Camera-type eye (tissue), 1 donor: Measurements from ENCODE around the gene SLC5A5. TPM values are rescaled to one million over a fixed set of nuclear protein-coding genes. Genes with fewer than 3 reads are reported as not detected.

Experiments
- total RNA-seq: library from RNA; depleted of rRNA; stranded (reverse); fragments of >200 nt; gene quantifications from one replicate; pipeline ENCODE4 v1.2.3, GENCODE V29; 2014

Gene SLC5A5
- not detected for total RNA-seq

DNA sequence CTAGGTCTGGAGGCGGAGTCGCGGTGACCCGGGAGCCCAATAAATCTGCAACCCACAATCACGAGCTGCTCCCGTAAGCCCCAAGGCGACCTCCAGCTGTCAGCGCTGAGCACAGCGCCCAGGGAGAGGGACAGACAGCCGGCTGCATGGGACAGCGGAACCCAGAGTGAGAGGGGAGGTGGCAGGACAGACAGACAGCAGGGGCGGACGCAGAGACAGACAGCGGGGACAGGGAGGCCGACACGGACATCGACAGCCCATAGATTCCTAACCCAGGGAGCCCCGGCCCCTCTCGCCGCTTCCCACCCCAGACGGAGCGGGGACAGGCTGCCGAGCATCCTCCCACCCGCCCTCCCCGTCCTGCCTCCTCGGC lies at the start of gene SLC5A5:
Gene SLC5A5 (plus strand): TSS at position 68 of the 373 bp plus-strand sequence. CDS start 375 bp downstream, outside the sequence.

DNA sequence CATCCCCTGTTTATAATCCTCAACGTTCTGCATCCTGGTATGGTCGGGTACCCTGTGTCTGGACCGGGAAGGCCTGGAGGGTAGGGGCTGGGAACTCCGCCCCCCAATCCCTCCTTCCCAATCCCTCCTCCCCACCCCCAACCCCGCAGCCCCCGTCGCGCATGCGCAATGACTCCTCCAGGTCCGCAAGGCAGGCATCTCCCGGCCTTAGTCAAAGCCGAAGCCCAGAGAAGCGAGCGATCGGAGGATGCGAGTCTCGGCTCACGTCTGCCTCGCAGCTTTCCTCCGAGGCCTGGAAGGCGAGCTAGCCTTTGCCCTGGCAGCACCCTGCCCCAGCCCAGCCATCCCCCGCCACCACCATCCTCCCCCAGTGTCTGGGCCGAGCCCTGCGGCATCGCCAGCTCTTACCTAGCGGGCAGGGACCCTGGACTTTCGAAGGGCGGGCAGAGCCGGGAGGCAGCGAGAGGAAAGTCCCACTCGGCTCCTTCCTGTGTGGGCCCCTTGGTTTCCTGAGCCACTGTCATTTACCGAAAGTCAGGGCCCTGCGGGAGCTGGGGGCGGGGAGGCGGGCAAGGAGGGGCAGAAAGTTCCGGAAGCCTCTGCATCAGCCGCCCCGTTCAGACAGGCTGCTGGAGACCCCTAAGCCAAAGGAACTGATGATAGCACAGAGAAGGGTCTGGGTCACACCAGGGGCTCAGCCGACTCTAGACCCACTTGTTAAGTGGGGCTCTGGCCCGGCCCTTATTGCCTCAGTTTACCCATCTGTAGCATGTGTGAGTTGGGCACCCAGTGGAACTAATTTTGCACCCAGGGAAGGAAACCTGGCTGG lies 24.0 kb upstream of the SLC5A5 start, which contains the start of gene JAK3:
Gene JAK3 (minus strand): TSS at position 445 of the 829 bp plus-strand sequence. CDS start 3,565 bp downstream, outside the sequence.

DNA sequence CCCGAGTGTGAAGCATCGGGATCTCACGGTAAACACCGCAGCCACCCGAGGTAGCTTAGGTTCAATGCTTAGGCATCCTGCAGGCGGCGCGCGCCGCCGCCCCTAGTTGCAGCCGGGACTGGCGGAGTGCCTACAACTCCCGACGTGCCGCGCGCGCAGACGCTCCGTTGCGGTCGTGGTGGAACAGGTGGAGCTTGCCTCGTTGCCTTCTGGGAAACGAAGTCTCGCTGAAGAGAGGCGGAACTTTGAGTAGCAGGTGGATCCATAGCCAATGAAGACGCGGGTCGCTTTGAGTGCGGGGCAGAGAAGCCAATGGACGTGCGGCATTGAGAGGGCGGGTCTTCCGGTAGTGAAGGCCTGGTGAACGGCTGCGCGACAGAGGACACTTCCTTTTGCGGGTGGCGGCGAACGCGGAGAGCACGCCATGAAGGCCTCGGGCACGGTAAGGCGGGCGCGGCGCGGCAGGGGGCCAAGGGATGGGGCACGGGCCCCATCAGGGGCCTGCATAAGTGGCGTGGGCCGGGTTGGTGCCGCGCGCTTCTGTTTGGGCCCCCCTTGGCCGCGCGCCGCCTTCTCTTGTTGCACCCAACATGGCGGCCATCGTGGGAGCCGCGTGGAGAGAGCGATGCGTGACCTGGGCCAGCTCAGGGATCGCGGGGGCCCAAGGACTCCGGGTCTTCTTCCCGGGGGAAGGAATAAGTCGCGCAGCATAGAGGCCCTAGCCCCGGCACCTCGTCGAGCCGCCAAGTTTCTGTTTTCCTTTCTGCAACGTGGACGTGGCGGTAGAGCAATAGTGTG lies 12.0 kb upstream of the SLC5A5 start, which contains the start of gene RPL18A:
Gene RPL18A (plus strand): TSS at position 378 of the 798 bp plus-strand sequence. CDS start 47 bp downstream, at position 425.

DNA sequence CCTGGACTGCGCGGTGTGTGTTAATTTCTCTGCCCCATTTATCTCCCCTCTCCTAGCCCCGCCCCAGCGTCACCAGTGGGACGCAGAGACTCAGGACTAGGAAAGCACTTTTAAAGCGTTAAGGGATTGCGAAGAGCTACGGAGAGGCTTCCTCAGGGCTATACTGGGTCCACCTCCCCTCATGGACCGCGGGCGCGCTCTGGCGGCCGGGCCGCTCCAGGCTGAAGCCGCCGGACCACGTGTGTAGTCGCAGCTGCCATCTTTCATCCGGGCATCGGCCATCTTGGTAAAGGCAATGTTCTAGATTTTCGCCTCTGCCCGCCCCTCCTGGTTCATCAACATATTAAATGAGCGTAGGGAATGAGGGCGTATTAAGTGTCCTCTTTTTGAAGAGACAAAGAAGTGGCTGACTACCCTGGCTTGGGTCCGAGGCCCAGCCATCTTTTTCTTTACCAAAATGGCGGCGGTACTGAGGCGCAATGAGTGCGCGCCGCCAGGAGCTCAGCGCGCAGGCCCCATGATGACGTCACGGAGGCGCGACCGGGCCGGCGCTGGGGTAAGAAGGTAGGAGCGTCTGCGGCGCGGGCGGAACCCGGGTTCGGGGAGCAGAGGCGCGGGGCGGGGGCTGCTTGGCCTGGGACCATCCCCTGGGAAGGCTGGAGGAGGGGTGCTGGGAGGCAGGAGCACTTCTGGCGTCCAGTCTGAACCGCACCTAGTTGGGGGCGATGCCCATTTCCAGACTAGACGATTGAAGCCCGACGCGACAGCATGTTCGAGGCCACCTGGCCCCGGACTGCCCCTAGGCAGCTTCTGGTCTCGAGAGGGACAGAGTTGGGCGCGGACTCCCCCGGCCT lies 61.0 kb downstream of the SLC5A5 start, which contains the start of gene CCDC124:
Gene CCDC124 (plus strand): TSS at position 531 of the 854 bp plus-strand sequence. CDS start 3,406 bp downstream, outside the sequence.

Other genes starting within 250 kb of the SLC5A5 start
- gene UNC13A, start 183.6 kb upstream of the SLC5A5 start, total RNA-seq = 18.1 TPM
- gene MAP1S, start 152.5 kb upstream of the SLC5A5 start, total RNA-seq = 33.0 TPM
- 5.9 TPM for gene FCHO1, start 120.5 kb upstream of the SLC5A5 start, total RNA-seq
- 1.2 TPM for gene B3GNT3, start 76.8 kb upstream of the SLC5A5 start, total RNA-seq
- gene INSL3, start 50.4 kb upstream of the SLC5A5 start, total RNA-seq = not detected
- 3.4 TPM for gene JAK3, start 24.0 kb upstream of the SLC5A5 start, total RNA-seq
- gene RPL18A, start 12.0 kb upstream of the SLC5A5 start, total RNA-seq = 626 TPM
- 50.0 TPM for gene CCDC124, start 61.1 kb downstream of the SLC5A5 start, total RNA-seq
- gene KCNN1, start 95.2 kb downstream of the SLC5A5 start, total RNA-seq = 11.1 TPM
- 34.5 TPM for gene ARRDC2, start 136.2 kb downstream of the SLC5A5 start, total RNA-seq
- 0.38 TPM for gene IL12RB1, start 215.0 kb downstream of the SLC5A5 start, total RNA-seq
- 6.6 TPM for gene MAST3, start 225.8 kb downstream of the SLC5A5 start, total RNA-seq